Parathyroid adenoma (tissue), 2 donors: ENCODE measurements around the gene EDEM3.

ENCODE experiments used
- H2AFZ ChIP-seq: fragments of 300-600 bp; sonication (generic); one replicate; pipeline ENCODE4 v1.7.0; 2017; ENCODE audit warnings: antibody characterized with exemption, mild to moderate bottlenecking
- H3K27ac ChIP-seq: fragments of 300-600 bp; sonication (generic); one replicate; pipeline ENCODE4 v1.7.0; 2017
- H3K27me3 ChIP-seq: fragments of 300-600 bp; sonication (generic); one replicate; pipeline ENCODE4 v1.7.0; 2017; ENCODE audit warnings: low read length; ENCODE audit not compliant: control insufficient read depth, insufficient read depth
- H3K36me3 ChIP-seq: fragments of 300-600 bp; sonication (generic); one replicate; pipeline ENCODE4 v1.7.0; 2017; ENCODE audit warnings: low read length; ENCODE audit not compliant: control insufficient read depth, insufficient read depth
- H3K4me1 ChIP-seq: fragments of 300-600 bp; sonication (generic); one replicate; pipeline ENCODE4 v1.7.0; 2017; ENCODE audit warnings: control low read depth
- H3K4me2 ChIP-seq: fragments of 300-600 bp; sonication (generic); one replicate; pipeline ENCODE4 v1.7.0; 2017; ENCODE audit warnings: low read length
- H3K4me3 ChIP-seq: fragments of 300-600 bp; sonication (generic); one replicate; pipeline ENCODE4 v1.7.0; 2017; ENCODE audit warnings: low read depth, low read length
- H3K79me2 ChIP-seq: fragments of 300-600 bp; sonication (generic); one replicate; pipeline ENCODE4 v1.7.0; 2017; ENCODE audit warnings: control low read depth
- H3K9ac ChIP-seq: fragments of 300-600 bp; sonication (generic); one replicate; pipeline ENCODE4 v1.7.0; 2017; ENCODE audit warnings: mild to moderate bottlenecking
- H3K9me3 ChIP-seq: fragments of 300-600 bp; sonication (generic); one replicate; pipeline ENCODE4 v1.7.0; 2017; ENCODE audit warnings: low read length; ENCODE audit not compliant: control insufficient read depth
- TF ChIP-seq, protein P1 (sequence below): fragments of 300-600 bp; sonication (generic); IDR thresholded peaks from one replicate; pipeline ENCODE4 v1.7.0; 2017; ENCODE audit warnings: antibody characterized with exemption, mild to moderate bottlenecking
- donor health status: primary hyperparathyroidism.

The EDEM3 gene

DNA sequence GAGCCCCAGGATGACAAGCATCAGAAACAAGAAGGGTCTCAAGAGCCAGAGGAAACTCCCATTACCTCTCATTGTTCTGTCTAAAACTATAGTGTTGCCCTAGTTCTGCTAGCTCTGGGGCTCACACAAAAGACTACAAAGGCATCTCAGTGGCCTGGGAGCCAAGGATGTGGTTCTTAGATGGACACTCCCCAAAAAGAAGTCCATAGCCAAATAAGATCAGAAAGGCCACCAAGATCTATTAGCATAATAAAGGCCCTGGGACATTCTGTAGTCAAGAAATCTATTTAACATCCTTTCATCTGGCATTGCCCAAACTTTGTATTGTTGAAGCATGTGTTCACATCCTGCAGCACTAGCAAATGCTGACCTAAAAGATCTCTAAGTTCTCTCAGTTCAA is 99.5 kb downstream of the EDEM3 start:
- Histone ChIP-seq H3K36me3 (no peaks in the 10 kb centered on the region), H3K4me1 (no peaks in the 10 kb centered on the region), H3K4me3 (no peak overlapping the region), H3K27ac (no peak overlapping the region), H3K9ac (no peak overlapping the region), H3K79me2 (no peaks in the 10 kb centered on the region), H3K9me3 (no peaks in the 10 kb centered on the region), H2AFZ (no peak overlapping the region), H3K4me2 (no peak overlapping the region), H3K27me3 (no peaks in the 10 kb centered on the region)
- TF ChIP-seq, protein P1, sequence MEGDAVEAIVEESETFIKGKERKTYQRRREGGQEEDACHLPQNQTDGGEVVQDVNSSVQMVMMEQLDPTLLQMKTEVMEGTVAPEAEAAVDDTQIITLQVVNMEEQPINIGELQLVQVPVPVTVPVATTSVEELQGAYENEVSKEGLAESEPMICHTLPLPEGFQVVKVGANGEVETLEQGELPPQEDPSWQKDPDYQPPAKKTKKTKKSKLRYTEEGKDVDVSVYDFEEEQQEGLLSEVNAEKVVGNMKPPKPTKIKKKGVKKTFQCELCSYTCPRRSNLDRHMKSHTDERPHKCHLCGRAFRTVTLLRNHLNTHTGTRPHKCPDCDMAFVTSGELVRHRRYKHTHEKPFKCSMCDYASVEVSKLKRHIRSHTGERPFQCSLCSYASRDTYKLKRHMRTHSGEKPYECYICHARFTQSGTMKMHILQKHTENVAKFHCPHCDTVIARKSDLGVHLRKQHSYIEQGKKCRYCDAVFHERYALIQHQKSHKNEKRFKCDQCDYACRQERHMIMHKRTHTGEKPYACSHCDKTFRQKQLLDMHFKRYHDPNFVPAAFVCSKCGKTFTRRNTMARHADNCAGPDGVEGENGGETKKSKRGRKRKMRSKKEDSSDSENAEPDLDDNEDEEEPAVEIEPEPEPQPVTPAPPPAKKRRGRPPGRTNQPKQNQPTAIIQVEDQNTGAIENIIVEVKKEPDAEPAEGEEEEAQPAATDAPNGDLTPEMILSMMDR = no peak

DNA sequence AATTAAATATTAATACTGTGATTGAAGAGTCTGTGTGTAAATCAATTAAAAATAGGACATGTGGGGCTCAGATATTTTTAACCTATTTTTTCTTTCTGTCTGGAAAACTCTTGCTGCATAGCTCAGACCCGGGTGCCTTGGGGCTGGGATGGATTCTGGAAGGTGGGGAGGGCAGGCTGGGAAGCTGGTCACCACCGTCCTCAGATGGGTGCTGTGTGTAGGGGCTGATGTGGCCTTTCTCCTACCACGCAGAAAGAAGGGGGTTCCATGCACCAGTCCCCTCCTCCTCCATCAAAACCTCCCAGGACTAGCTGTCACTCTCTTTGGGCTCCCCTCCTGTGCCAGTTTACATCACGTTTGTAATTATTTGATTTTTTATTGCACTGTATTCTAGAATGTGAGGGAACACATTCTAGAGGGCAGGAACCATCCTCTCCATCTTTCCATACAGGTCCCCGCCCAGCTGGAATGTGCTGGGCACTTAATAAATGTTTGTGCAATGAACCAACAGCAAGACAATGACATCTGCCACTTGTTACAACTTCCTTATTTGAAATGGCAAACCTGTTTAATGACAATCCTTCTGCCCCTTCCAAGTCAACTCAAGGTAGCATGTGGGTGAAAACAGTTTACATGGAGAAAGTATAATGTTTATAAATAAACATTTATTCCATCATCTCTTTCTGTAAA is 104.3 kb downstream of the EDEM3 start:
- H3K4me2 ChIP-seq = no peak overlapping the region
- no peak overlapping the region for H3K4me3 ChIP-seq
- H3K4me1 ChIP-seq = no peaks in the 10 kb centered on the region
- no peak overlapping the region for H3K27ac ChIP-seq
- no peak overlapping the region for H2AFZ ChIP-seq
- no peaks in the 10 kb centered on the region for H3K9me3 ChIP-seq
- H3K9ac ChIP-seq = no peak overlapping the region
- TF ChIP-seq, protein P1 = no peak
- H3K79me2 ChIP-seq = no peaks in the 10 kb centered on the region
- no peaks in the 10 kb centered on the region for H3K36me3 ChIP-seq
- no peaks in the 10 kb centered on the region for H3K27me3 ChIP-seq

DNA sequence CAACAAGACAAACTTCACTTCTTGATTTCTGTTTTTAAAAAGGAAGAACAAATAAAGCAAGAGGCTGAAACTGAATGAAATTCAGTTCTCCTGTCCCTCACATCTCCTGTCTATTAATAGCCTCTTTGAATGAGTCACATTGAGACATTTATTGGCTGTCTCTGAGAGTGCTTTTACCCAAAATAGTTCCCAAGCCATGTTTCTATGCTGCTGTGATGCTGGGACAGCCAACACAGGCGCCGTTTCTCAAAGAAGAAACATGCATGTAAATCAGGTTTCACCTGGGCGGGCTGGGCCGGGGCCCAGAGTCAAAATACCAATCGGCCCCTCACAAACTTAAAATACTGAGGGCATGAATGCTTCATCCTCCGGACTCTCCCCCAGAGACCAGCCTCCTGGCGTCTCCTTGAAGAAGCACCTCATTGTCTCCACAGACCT is 105.2 kb downstream of the EDEM3 start:
- H3K4me1 ChIP-seq = no peaks in the 10 kb centered on the region
- no peak overlapping the region for H3K4me3 ChIP-seq
- H3K27me3 ChIP-seq = no peaks in the 10 kb centered on the region
- H3K27ac ChIP-seq = no peak overlapping the region
- no peaks in the 10 kb centered on the region for H3K9me3 ChIP-seq
- H2AFZ ChIP-seq = no peak overlapping the region
- H3K79me2 ChIP-seq = no peaks in the 10 kb centered on the region
- TF ChIP-seq, protein P1 = no peak
- H3K36me3 ChIP-seq = no peaks in the 10 kb centered on the region
- no peak overlapping the region for H3K4me2 ChIP-seq
- H3K9ac ChIP-seq = no peak overlapping the region

DNA sequence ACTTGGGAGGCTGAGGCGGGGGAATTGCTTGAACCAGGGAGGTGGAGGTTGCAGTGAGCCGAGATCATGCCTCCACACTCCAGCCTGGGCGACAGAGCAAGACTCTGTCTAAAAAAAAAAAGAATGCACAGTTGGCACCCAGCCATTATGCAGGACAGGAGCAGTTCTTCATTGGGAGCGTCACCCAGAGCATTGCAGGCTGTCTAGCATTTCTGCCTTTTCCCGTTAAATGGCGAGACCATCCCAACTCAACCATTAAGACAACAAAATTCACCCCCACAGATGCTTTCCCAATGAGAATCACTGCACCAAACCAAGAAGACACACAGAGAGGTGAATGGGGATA is 105.8 kb downstream of the EDEM3 start:
- no peak overlapping the region for H3K9ac ChIP-seq
- no peaks in the 10 kb centered on the region for H3K36me3 ChIP-seq
- H3K9me3 ChIP-seq = no peaks in the 10 kb centered on the region
- no peak overlapping the region for H3K27ac ChIP-seq
- no peak overlapping the region for H2AFZ ChIP-seq
- H3K4me3 ChIP-seq = no peak overlapping the region
- no peaks in the 10 kb centered on the region for H3K79me2 ChIP-seq
- H3K27me3 ChIP-seq = no peaks in the 10 kb centered on the region
- TF ChIP-seq, protein P1 = no peak
- H3K4me1 ChIP-seq = no peaks in the 10 kb centered on the region
- no peak overlapping the region for H3K4me2 ChIP-seq
